ENCODE data around the gene GABRP. TPM values are rescaled to one million over a fixed set of nuclear protein-coding genes. Genes with fewer than 3 reads are reported as not detected.

Gene GABRP
- polyA plus RNA-seq, 3 donors = not detected

DNA sequence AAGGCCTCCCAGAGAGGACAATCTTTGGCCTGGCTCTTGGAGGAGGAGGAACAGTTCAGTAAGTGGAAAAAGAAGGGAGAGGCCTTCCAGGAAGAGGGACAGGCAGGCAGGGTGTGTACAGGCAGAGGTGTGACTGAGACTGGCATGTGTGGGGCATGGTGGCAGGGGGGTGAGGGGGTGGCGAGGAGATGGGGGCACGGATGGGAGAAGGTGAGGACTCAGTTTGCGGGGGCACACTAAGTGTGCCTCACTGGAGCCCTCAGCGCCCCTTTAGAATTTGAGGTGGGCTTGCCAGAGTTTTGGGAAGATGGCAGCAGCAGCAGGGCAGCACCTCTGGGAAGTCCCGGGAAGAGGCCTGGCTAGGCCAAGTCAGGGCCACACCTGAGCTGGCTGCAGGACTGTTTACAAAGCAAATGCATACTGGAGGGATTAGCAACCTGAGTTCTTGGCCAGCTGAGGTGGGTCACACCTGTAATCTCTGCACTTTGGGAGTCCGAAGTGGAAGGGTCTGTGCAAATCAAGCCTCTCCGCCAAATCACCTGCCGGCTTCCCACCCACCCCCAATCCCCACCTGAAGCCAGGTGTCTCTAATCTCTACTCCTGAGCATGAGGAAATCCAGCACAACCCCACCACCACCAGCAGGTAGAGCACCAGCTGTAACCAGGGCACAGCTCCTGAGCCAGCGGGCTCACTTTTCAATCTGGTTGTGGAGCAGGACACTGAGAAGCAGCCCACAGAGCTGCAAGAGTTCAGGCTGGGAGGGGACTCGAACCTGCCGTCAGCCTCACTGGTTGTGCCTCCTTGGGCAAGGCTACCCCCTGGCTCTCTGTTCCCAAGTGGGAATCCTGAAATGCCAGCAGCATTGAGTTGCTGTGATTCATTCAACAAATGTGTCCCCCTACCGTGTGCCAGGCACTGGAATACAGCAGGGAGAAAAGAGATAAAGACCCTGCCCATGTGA lies 10.2 kb upstream of the GABRP start:
- H3K4me2 ChIP-seq (replicated peaks; ENCODE audit: extremely low read depth, low read length, poor library complexity, severe bottlenecking) = no peak overlapping the region
- H3K27me3 ChIP-seq (ENCODE audit: control insufficient read depth in 2 of 2, insufficient read depth in 2 of 2, low read length in 2 of 2) = no peaks in the 10 kb centered on the region
- Mint-ChIP-seq H3K9me3 (no peaks in the 10 kb centered on the region), H3K4me1 (peaks cover 6% of the 10 kb centered on the region), H3K27ac (no peak overlapping the region), H3K36me3 (no peaks in the 10 kb centered on the region), H3K27me3 (ENCODE audit: low read depth in 3 of 3) (peaks cover 5 to 19% (median 9%) of the 10 kb centered on the region in 3 donors), H3K4me3 (no peak overlapping the region)
- H3K4me1 ChIP-seq (ENCODE audit: control insufficient read depth in 1 of 2, insufficient read depth in 2 of 2, low read length in 2 of 2) = peaks cover 0 to 3% of the 10 kb centered on the region in 2 donors
- WGBS (ENCODE audit: insufficient coverage) = 99% methylated on average over 9 of the region's 12 CpGs
- H3K9me3 ChIP-seq (replicated peaks in 1 of 2; ENCODE audit: control insufficient read depth in 1 of 2, insufficient read depth in 1 of 2, low read length in 2 of 2) = no peaks in the 10 kb centered on the region
- H3K4me3 ChIP-seq (replicated peaks in 1 of 3; ENCODE audit: low read depth in 2 of 3, low read length in 3 of 3) = no peak overlapping the region
- TF ChIP-seq, protein P1, sequence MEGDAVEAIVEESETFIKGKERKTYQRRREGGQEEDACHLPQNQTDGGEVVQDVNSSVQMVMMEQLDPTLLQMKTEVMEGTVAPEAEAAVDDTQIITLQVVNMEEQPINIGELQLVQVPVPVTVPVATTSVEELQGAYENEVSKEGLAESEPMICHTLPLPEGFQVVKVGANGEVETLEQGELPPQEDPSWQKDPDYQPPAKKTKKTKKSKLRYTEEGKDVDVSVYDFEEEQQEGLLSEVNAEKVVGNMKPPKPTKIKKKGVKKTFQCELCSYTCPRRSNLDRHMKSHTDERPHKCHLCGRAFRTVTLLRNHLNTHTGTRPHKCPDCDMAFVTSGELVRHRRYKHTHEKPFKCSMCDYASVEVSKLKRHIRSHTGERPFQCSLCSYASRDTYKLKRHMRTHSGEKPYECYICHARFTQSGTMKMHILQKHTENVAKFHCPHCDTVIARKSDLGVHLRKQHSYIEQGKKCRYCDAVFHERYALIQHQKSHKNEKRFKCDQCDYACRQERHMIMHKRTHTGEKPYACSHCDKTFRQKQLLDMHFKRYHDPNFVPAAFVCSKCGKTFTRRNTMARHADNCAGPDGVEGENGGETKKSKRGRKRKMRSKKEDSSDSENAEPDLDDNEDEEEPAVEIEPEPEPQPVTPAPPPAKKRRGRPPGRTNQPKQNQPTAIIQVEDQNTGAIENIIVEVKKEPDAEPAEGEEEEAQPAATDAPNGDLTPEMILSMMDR (IDR thresholded peaks at IDR 0.05) = no peak
- no peaks in the 10 kb centered on the region for H3K36me3 ChIP-seq (replicated peaks in 1 of 2; ENCODE audit: control insufficient read depth in 1 of 2, insufficient read depth in 2 of 2, low read length in 2 of 2)
- H3K9ac ChIP-seq (ENCODE audit: insufficient read depth, low read length, poor library complexity, severe bottlenecking) = no peak overlapping the region
- no peaks in the 10 kb centered on the region for H3K79me2 ChIP-seq (ENCODE audit: insufficient read depth, low read length)
- intact Hi-C loops (cut with micrococcal nuclease) = no loop called here
- H4K20me1 ChIP-seq (ENCODE audit: insufficient read depth, low read length) = no peaks in the 10 kb centered on the region
- H2AFZ ChIP-seq (ENCODE audit: insufficient read depth, low read depth, low read length, poor library complexity, severe bottlenecking) = no peak overlapping the region
- no peak for DNase-seq
- no peak overlapping the region for H3K27ac ChIP-seq (ENCODE audit: low read depth in 1 of 2, low read length in 2 of 2)

- WGBS (ENCODE audit: insufficient coverage) = 88% methylated on average over 4 of the region's 5 CpGs
- Mint-ChIP-seq H3K27me3 (ENCODE audit: low read depth in 3 of 3) (peaks cover 2 to 14% (median 6%) of the 10 kb centered on the region in 3 donors), H3K36me3 (no peaks in the 10 kb centered on the region), H3K9me3 (no peaks in the 10 kb centered on the region), H3K4me1 (peaks cover 6% of the 10 kb centered on the region), H3K27ac (peak overlapping the region in 1 of 7 donors; percentile 54), H3K4me3 (no peak overlapping the region)
- H3K27ac ChIP-seq (ENCODE audit: low read depth in 1 of 2, low read length in 2 of 2) = no peak overlapping the region
- no peaks in the 10 kb centered on the region for H3K36me3 ChIP-seq (replicated peaks in 1 of 2; ENCODE audit: control insufficient read depth in 1 of 2, insufficient read depth in 2 of 2, low read length in 2 of 2)
- H3K4me1 ChIP-seq (ENCODE audit: control insufficient read depth in 1 of 2, insufficient read depth in 2 of 2, low read length in 2 of 2) = peaks cover 0 to 3% of the 10 kb centered on the region in 2 donors
- no peak overlapping the region for H3K9ac ChIP-seq (ENCODE audit: insufficient read depth, low read length, poor library complexity, severe bottlenecking)
- H3K27me3 ChIP-seq (ENCODE audit: control insufficient read depth in 2 of 2, insufficient read depth in 2 of 2, low read length in 2 of 2) = no peaks in the 10 kb centered on the region
- H3K79me2 ChIP-seq (ENCODE audit: insufficient read depth, low read length) = no peaks in the 10 kb centered on the region
- TF ChIP-seq, protein P1 (IDR thresholded peaks at IDR 0.05) = no peak
- no peak overlapping the region for H3K4me2 ChIP-seq (replicated peaks; ENCODE audit: extremely low read depth, low read length, poor library complexity, severe bottlenecking)
- no peaks in the 10 kb centered on the region for H3K9me3 ChIP-seq (replicated peaks in 1 of 2; ENCODE audit: control insufficient read depth in 1 of 2, insufficient read depth in 1 of 2, low read length in 2 of 2)
- no peak for DNase-seq
- no peak overlapping the region for H3K4me3 ChIP-seq (replicated peaks in 1 of 3; ENCODE audit: low read depth in 2 of 3, low read length in 3 of 3)
- no peak overlapping the region for H2AFZ ChIP-seq (ENCODE audit: insufficient read depth, low read depth, low read length, poor library complexity, severe bottlenecking)
- H4K20me1 ChIP-seq (ENCODE audit: insufficient read depth, low read length) = no peaks in the 10 kb centered on the region
- intact Hi-C loops (cut with micrococcal nuclease) = no loop called here
Observed at GRCh38 chr5:170774831-170775230, 8.7 kb upstream of the GABRP start.

Measured in CD14-positive monocyte (primary cell).